ENCODE results near the gene ALDH18A1. TPM values are rescaled to one million over a fixed set of nuclear protein-coding genes. Genes with fewer than 3 reads are reported as not detected.

Gene ALDH18A1
- total and polyA plus RNA-seq, 9 donors: 13.7 to 65.8 (median 38.7) TPM

- 0 to 1% (median 1%) methylated on average over 53 of the region's 53 CpGs for WGBS, 3 donors
- peak within 1 kb of the TSS; percentile 81 to 82 for H3K27ac ChIP-seq
- no peaks in the 10 kb centered on the region for H3K27me3 ChIP-seq
- peak within 1 kb of the TSS; percentile 71 for H3K4me3 ChIP-seq
- H3K4me1 ChIP-seq (ENCODE audit: insufficient read depth): no peaks in the 10 kb centered on the region
- H3K36me3 ChIP-seq: no peaks in the 10 kb centered on the region
- H3K9me3 ChIP-seq: no peaks in the 10 kb centered on the region
- DNase-seq: peak; percentile 94 to 97 (median 95)
- TF ChIP-seq POLR2A (IDR thresholded peaks at IDR 0.05) (peak; percentile 77), CTCF (IDR thresholded peaks at IDR 0.05) (peak; percentile 98 to 100 (median 99)), EP300 (IDR thresholded peaks at IDR 0.05) (no peak)
- intact Hi-C loops (cut with DNase I): loop anchor here in 1 of 4 donors (2.0 kb wide), 1 partner anchor 149 kb away; no protein-coding TSS in a partner anchor
Observed at GRCh38 chr10:95693668-95694534, 37.4 kb upstream of the ALDH18A1 start, which contains the start of gene TCTN3. TCTN3 (minus strand) TSS chr10:95693927; CDS start chr10:95693899, 28 bp downstream.

GRCh38 chr10:95693071-95693667, 36.7 kb upstream of the ALDH18A1 start:
- Histone ChIP-seq H3K27ac (peak overlapping the region; percentile 81 to 82), H3K4me1 (ENCODE audit: insufficient read depth) (no peaks in the 10 kb centered on the region), H3K9me3 (no peaks in the 10 kb centered on the region), H3K36me3 (no peaks in the 10 kb centered on the region), H3K27me3 (no peaks in the 10 kb centered on the region), H3K4me3 (peak overlapping the region; percentile 71)
- no peak for DNase-seq
- 5 to 7% (median 5%) methylated on average over 15 of the region's 15 CpGs for WGBS, 3 donors
- TF ChIP-seq CTCF (IDR thresholded peaks at IDR 0.05) (no peak), POLR2A (IDR thresholded peaks at IDR 0.05) (no peak)
- intact Hi-C loops (cut with DNase I): no loop called here

- H3K27ac ChIP-seq: no peak overlapping the region
- 91 to 97% (median 94%) methylated on average over 2 of the region's 2 CpGs for WGBS, 3 donors
- DNase-seq: no peak
- no peaks in the 10 kb centered on the region for H3K36me3 ChIP-seq
- no peaks in the 10 kb centered on the region for H3K27me3 ChIP-seq
- intact Hi-C loops (cut with DNase I): no loop called here
- no peak for TF ChIP-seq POLR2A (IDR thresholded peaks at IDR 0.05)
- TF ChIP-seq CTCF (IDR thresholded peaks at IDR 0.05): no peak
- no peak for TF ChIP-seq EP300 (IDR thresholded peaks at IDR 0.05)
- no peak overlapping the region for H3K4me3 ChIP-seq
- H3K9me3 ChIP-seq: no peaks in the 10 kb centered on the region
- H3K4me1 ChIP-seq (ENCODE audit: insufficient read depth): no peaks in the 10 kb centered on the region
Observed at GRCh38 chr10:95691281-95691680, 34.8 kb upstream of the ALDH18A1 start.

GRCh38 chr10:95688648-95689047, 32.1 kb upstream of the ALDH18A1 start:
- Histone ChIP-seq H3K36me3 (no peaks in the 10 kb centered on the region), H3K27ac (no peak overlapping the region), H3K4me1 (ENCODE audit: insufficient read depth) (no peaks in the 10 kb centered on the region), H3K9me3 (no peaks in the 10 kb centered on the region), H3K4me3 (no peak overlapping the region), H3K27me3 (no peaks in the 10 kb centered on the region)
- intact Hi-C loops (cut with DNase I): loop anchor here in 1 of 4 donors (10.0 kb wide), 1 partner anchor 74 kb away; no protein-coding TSS in a partner anchor
- no peak for TF ChIP-seq CTCF (IDR thresholded peaks at IDR 0.05)
- TF ChIP-seq POLR2A (IDR thresholded peaks at IDR 0.05): no peak
- TF ChIP-seq EP300 (IDR thresholded peaks at IDR 0.05): no peak
- WGBS, 3 donors: 54 to 66% (median 56%) methylated on average over 2 of the region's 2 CpGs
- no peak for DNase-seq

All from ovary (tissue), 9 donors.